HuH-7 (cell line): ENCODE results near the gene KRTAP5-11.
"Not testable (repeated sequence)": the region's sequence is repeated elsewhere in the genome, so short reads cannot be mapped to it uniquely, and the experiment has no call there.

ENCODE experiments used
- DNase-seq: peaks from one replicate; pipeline ENCODE4 v3.0.0; 2011; ENCODE audit warnings: low spot score

Gene KRTAP5-11

DNA sequence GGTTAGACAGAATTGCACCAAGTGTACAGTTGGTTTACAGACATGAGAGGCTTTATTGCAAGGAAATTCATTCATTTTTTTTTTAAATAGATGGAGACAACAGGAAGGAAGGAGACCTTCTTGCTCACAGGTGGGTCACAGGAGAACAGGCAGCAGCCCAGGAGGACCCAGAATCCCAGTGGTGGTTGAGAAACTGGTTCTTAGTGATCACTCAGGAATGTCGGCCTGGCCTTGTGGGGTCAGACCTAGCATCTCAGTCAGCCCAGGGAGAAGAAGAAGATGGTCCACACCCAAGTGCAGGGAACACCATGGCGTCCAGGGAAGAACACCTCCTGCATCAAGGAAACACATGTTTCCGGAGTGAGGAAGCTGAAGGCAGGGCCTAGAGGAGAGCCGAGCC lies 849 bp downstream of the KRTAP5-11 start:
- DNase-seq = no peak

- peak; percentile 81 for DNase-seq
Observed at GRCh38 chr11:71580057-71581003, 2.3 kb downstream of the KRTAP5-11 start.

- not testable (repeated sequence) for DNase-seq
Observed at GRCh38 chr11:71579513-71579912, 3.2 kb downstream of the KRTAP5-11 start.

GRCh38 chr11:71577469-71578004 lies 5.1 kb downstream of the KRTAP5-11 start:
- DNase-seq = no peak

GRCh38 chr11:71576688-71577465 lies 5.8 kb downstream of the KRTAP5-11 start:
- not testable (repeated sequence) for DNase-seq

DNA sequence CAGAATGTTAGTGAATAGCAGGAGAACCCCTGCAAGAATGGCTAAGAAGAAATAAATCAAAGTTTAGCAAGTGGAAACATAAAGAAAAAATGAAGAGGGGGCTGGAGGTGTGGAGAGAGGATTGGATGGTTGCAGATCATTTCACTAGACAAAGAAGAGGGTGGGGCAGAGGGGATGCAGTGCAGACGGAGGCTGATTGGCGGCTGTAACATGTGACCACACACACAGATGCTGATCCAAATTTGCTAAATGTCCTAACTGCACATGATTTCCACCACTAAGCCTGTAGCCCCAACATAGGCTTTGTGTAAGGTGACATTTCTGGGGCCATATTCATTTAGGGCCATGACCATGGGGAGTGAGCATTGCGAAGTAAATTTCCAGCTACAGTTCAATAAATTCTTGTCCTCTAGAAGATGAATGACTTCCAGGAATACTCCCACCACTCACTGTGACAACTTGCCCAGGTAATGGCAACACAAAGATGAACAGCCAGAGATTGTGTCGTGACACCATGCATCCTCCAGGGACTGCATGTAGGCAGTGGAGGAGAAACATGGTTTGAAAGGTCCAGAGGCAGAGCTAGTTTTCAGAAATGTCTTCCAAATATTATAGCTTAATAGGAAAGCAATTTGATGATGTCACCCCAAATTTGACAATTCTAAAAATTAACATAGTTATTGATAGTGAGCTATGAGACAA lies 6.8 kb downstream of the KRTAP5-11 start:
- no peak for DNase-seq

DNA sequence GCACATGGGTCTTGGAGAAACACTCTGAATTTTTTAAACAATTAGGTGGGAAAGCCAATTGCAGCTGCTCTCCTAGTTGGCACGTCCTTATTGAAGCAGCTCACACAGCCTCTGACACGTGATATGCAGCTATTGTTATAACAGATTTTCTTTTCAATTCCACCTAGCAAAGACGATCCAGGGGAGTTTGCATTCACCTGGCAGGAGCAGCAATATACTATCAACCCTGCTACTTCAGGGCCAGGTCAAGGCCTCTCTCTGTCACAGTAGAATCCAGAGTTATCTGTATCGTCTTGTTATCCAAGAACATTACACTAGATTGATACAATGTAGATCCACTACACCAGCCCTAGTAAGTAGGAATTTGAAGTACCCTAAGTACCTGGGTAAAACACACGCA lies 8.3 kb downstream of the KRTAP5-11 start:
- no peak for DNase-seq

GRCh38 chr11:71572811-71573210 lies 9.9 kb downstream of the KRTAP5-11 start:
- DNase-seq = no peak

DNA sequence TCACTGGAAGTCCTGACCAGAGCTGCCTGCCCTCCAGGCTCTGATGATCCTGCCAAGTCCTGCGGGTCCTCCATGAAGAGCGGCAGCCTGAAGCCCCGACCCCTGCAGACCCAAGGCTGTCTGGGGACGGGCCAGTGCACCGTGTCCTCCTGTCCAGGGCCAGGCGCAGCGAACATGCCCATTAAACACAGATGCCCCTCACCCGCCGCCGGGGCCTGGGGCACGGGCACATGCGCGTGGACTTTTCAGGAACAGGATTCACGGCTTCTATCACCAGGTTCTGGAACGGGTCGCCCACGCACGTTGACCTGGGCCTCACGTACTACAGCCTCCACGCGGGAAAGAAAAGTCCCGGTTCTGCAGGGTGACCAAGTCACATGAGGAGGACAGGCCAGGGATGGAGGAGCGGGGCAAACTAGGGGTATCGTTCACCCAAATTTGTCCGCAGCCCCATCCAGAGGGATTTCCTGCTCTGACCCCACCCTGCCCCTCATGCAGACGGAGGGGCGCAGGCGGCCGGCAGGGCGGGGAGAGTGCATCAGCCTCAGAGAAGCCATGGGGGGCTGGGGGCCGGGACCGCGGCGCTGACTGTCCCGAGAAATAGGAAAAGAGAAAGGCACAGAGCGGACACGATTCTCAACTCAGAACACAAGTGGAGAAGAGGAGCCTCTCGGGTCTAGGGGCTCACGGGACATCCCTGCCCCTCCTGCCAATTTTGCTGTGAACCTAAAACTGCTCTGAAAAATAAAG lies 11.4 kb downstream of the KRTAP5-11 start:
- DNase-seq = not testable (repeated sequence)

DNA sequence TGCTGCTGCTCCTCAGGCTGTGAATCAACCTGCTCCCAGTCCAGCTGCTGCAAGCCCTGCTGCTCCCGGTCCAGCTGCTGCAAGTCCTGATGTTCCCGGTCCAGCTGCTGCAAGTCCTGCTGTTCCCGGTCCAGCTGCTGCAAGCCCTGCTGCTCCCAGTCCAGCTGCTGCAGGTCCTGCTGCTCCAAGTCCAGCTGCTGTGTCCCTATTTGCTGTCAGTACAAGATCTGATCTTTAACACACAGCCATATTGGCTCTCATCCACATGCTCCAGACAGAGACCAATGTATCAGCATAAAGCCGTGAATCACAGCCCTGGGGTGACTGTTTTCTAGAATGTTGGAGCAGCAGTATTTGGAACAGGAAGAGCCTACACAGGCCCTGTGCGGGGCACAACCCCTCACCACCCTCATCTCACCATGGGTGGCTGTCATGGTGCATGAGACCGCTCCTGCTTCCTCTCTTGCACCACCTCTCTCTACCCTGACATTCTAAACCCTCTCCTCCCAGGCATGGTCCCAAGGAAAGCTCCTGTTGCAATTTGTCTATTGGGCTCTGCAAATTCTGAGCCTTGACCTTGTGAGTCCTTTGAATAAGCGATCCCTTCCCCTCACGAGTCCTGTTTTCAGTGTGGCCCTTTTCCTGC lies 13.8 kb downstream of the KRTAP5-11 start:
- DNase-seq = no peak

GRCh38 chr11:71567633-71568032 lies 15.0 kb downstream of the KRTAP5-11 start:
- not testable (repeated sequence) for DNase-seq

- not testable (repeated sequence) for DNase-seq
Observed at GRCh38 chr11:71566626-71567599, 15.8 kb downstream of the KRTAP5-11 start.

DNA sequence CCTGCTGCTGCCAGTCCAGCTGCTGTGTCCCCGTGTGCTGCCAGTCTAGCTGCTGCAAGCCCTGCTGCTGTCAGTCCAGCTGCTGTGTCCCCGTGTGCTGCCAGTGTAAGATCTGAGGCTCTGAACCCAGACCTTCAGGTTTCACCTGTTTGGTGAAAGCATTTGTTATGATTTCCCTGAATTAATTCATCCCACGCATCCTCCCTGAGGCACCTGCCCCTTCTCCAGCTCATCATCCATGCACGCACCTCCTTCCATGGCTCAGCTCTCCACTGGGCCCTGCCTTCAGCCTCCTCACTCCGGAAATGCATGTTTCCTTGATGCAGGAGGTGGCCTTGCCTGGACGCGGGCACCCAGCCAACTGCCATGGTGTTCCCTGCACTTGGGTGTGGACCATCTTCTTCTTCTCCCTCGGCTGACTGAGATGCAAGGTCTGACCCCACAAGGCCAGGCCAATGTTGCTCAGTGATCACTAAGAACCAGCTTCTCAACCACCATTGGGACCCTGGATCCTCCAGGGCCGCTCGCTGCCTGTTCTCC lies 16.5 kb downstream of the KRTAP5-11 start:
- no peak for DNase-seq

GRCh38 chr11:71565263-71565662 lies 17.4 kb downstream of the KRTAP5-11 start, which contains the start of gene KRTAP5-10:
Gene KRTAP5-10 (plus strand): TSS chr11:71565563. CDS start chr11:71565588, 25 bp downstream.
- no peak for DNase-seq

DNA sequence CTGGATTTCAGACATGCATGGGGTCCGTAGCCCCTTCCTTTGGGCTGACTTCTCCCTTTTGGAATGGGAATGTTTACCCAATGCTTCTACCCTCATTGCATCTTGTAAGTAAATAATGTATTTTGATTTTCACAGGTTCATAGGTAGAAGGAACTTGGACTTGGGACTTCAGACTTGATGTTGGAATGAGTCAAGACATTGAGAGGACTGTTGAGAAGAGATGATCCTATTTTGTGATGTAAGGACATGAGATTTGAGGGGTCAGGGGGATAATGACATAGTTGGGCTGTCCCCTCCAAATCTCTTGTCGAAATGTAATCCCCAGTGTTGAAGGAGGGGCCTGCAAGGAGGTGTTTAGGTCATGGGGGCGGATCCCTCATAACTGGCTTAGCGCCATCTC lies 18.2 kb downstream of the KRTAP5-11 start:
- no peak for DNase-seq

DNA sequence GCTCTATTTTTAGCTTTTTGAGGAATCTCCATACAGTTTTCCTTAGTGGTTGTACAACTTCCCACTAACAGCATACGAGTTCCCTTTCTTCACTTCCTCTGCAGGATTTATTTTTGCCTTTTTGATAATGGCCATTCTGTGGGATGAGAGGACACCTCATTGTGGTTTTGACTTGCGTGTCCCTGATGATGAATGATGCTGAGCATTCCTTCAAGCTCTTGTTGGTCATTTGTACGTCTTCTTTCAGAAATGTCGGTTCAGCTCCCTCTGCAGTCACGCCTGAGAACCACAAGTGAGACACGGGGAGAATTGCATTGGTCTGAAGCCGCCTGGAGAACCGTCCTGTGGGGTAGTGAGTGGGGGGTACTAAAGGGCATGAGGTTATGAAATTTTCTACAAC lies 19.3 kb downstream of the KRTAP5-11 start:
- peak; percentile 86 for DNase-seq

DNA sequence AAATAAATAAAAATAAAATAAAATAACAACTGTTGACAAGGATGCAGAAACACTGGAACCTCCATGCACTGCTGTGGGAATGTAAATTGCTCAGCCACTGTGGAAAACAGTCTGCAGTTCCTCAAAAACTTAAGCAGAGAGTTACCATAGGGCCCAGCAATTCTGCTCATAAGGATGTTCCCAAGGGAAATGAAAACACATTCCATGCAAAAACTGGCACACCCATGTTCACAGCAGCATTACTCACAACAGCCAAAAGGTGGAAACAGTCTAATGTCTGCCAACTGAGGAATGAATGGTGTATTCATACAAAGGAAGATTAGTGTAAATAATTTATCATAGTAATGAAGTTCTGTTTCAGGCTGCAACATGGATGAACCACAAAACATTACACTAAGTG lies 20.6 kb downstream of the KRTAP5-11 start:
- DNase-seq = no peak

DNA sequence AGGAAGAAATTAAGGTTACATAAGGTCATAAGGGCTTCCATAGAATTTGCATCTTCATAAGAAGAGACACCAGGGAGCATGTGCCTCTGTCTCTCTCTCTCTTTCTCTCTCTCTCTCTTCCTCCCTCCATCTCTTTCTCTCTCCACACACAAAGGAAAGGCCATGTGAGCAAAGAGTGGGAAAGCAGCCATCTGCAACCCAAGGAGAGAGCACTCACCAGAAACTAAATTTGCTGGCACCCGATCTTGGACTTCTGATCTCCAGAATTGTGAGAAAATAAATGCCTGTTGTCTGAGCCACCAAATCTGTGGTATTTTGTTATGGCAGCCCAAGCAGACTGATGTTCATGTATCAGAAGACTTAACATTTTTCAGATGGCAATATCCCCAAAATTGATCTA lies 23.7 kb downstream of the KRTAP5-11 start:
- DNase-seq = no peak

DNA sequence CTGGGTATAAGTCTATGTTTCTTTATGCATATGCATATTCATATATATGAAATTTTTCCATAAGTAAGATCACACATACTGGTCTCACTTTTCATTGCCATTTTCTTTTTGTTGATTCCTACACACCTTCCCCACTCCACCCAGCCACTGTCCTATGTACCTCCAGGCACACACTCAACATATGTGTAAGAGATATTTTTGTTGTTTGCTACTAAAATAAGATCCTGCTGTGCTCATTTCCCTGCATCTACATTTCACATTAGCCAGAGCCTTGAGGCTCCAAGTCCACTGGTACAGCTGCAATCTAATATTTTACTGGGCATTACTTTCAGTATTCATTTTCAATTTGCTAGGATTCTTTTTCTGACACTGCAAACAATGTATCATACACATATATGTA lies 25.4 kb downstream of the KRTAP5-11 start:
- no peak for DNase-seq
